ENCODE measurements around the gene TSPYL4.
A peak's percentile ranks its signal among the peaks of the same experiment; 100 is the strongest.

TSPYL4 gene

DNA sequence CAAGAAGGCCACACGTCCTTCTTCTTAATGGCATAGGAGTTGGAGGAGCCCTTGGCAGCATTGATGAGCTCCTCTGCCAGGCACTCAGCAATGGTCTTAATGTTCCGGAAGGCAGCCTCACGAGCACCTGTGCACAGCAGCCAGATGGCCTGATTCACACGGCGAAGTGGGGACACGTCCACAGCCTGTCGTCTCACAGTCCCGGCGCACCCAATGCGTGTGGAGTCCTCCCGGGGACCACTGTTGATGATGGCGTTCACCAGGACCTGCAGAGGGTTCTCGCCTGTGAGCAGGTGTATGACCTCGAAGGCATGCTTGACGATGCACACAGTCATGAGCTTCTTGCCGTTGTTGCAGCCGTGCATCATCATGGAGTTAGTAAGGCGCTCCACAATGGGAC lies 4.6 kb upstream of the TSPYL4 start:
- Histone ChIP-seq H3K27ac (ENCODE audit: low read length) (no peak overlapping the region), H2AFZ (ENCODE audit: low read depth, low read length) (no peak overlapping the region), H3K4me2 (ENCODE audit: insufficient read depth, low read length) (no peak overlapping the region), H3K79me2 (ENCODE audit: insufficient read depth, low read length) (peaks cover 22% of the 10 kb centered on the region), H3K4me3 (ENCODE audit: low read depth in 1 of 2, low read length in 2 of 2) (no peak overlapping the region), H3K9me3 (ENCODE audit: insufficient read depth, low read length, severe bottlenecking) (no peaks in the 10 kb centered on the region), H3K4me1 (ENCODE audit: insufficient read depth, low read length) (peaks cover 19% of the 10 kb centered on the region), H3K27me3 (ENCODE audit: insufficient read depth, low read length, poor library complexity) (no peaks in the 10 kb centered on the region), H3K36me3 (ENCODE audit: insufficient read depth, low read length) (peaks cover 6% of the 10 kb centered on the region; the same call in 1 of the 2 replicates), H3K9ac (ENCODE audit: low read depth, low read length) (no peak overlapping the region), H4K20me1 (ENCODE audit: insufficient read depth, low read length) (no peaks in the 10 kb centered on the region)
- DNase-seq, result no peak
- no peak for TF ChIP-seq EZH2 (IDR thresholded peaks at IDR 0.05; ENCODE audit: borderline replicate concordance, low read depth, low read length, severe bottlenecking)
- TF ChIP-seq CTCF (IDR thresholded peaks at IDR 0.05; ENCODE audit: borderline replicate concordance, extremely low read depth, low read length, poor library complexity, severe bottlenecking), result no peak
- no peak for ATAC-seq (ENCODE audit: insufficient read depth, low read depth)

DNA sequence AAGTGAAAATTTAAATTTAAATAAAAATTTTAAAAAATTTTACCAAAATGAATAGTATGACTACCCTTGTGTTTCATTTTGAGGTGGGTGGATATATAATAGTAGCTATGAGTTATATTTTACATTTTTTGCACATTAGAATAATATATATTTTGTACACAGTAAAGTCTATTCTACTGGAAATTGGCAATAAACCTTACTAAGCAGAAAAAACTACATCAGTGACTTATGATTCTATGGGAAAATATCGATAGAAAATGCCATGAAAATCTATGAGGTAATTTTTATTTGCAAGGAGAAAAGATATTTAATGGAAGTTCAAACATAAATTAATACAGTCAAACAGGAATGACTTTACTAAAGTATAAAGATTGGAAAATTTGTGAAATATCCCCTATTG lies 2.8 kb upstream of the TSPYL4 start:
- H3K4me2 ChIP-seq (ENCODE audit: insufficient read depth, low read length), result no peak overlapping the region
- peaks cover 14% of the 10 kb centered on the region for H3K36me3 ChIP-seq (ENCODE audit: insufficient read depth, low read length)
- H3K79me2 ChIP-seq (ENCODE audit: insufficient read depth, low read length), result peaks cover 40% of the 10 kb centered on the region
- no peak overlapping the region for H3K9ac ChIP-seq (ENCODE audit: low read depth, low read length)
- H3K9me3 ChIP-seq (ENCODE audit: insufficient read depth, low read length, severe bottlenecking), result no peaks in the 10 kb centered on the region
- H2AFZ ChIP-seq (ENCODE audit: low read depth, low read length), result no peak overlapping the region
- H3K27me3 ChIP-seq (ENCODE audit: insufficient read depth, low read length, poor library complexity), result no peaks in the 10 kb centered on the region
- H3K4me3 ChIP-seq (ENCODE audit: low read depth in 1 of 2, low read length in 2 of 2), result no peak overlapping the region
- H3K4me1 ChIP-seq (ENCODE audit: insufficient read depth, low read length), result peaks cover 37% of the 10 kb centered on the region
- peaks cover 4% of the 10 kb centered on the region; the same call in 1 of the 2 replicates for H4K20me1 ChIP-seq (ENCODE audit: insufficient read depth, low read length)
- H3K27ac ChIP-seq (ENCODE audit: low read length), result no peak overlapping the region
- TF ChIP-seq EZH2 (IDR thresholded peaks at IDR 0.05; ENCODE audit: borderline replicate concordance, low read depth, low read length, severe bottlenecking) (no peak), CTCF (IDR thresholded peaks at IDR 0.05; ENCODE audit: borderline replicate concordance, extremely low read depth, low read length, poor library complexity, severe bottlenecking) (no peak)
- no peak for DNase-seq
- ATAC-seq (ENCODE audit: insufficient read depth, low read depth), result no peak

DNA sequence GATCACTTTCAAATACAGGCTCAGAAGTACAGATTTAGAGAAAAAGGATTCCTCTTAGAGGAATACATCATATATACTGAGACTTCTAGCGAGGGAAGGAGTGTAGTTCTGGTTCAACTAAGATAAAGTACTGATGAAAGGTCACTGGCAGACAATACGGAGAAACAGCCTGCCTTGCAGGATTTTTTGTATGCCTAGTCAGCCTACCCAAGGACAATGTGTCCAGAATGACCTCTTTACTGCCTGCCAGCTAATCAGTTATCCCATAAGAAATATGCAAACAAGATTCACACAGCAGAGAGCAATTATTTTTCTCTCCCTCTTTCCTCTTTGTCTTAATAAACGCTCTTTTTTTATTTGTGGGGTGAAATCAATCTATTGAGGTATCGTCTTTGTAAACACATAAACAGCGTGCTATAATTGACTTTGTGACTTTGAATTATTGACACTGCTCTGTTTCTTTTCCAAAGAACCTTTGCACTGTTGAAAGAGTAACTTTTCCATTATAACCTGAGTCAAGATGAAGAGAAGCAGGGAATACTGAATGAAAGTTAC lies 1.4 kb upstream of the TSPYL4 start:
- H3K4me2 ChIP-seq (ENCODE audit: insufficient read depth, low read length), result peak overlapping the region; percentile 91
- H3K9ac ChIP-seq (ENCODE audit: low read depth, low read length), result peak overlapping the region; percentile 72
- peaks cover 12% of the 10 kb centered on the region for H4K20me1 ChIP-seq (ENCODE audit: insufficient read depth, low read length)
- H3K79me2 ChIP-seq (ENCODE audit: insufficient read depth, low read length), result peaks cover 54% of the 10 kb centered on the region
- peaks cover 51% of the 10 kb centered on the region for H3K4me1 ChIP-seq (ENCODE audit: insufficient read depth, low read length)
- H3K9me3 ChIP-seq (ENCODE audit: insufficient read depth, low read length, severe bottlenecking), result no peaks in the 10 kb centered on the region
- ATAC-seq (ENCODE audit: insufficient read depth, low read depth), result no peak
- H3K27me3 ChIP-seq (ENCODE audit: insufficient read depth, low read length, poor library complexity), result no peaks in the 10 kb centered on the region
- H3K4me3 ChIP-seq (ENCODE audit: low read depth in 1 of 2, low read length in 2 of 2), result peak overlapping the region in 1 of 2 experiments; percentile 84; a peak in 2 of 4 replicates
- no peak for DNase-seq
- H3K27ac ChIP-seq (ENCODE audit: low read length), result peak overlapping the region; percentile 89
- peaks cover 21% of the 10 kb centered on the region for H3K36me3 ChIP-seq (ENCODE audit: insufficient read depth, low read length)
- TF ChIP-seq EZH2 (IDR thresholded peaks at IDR 0.05; ENCODE audit: borderline replicate concordance, low read depth, low read length, severe bottlenecking) (no peak), CTCF (IDR thresholded peaks at IDR 0.05; ENCODE audit: borderline replicate concordance, extremely low read depth, low read length, poor library complexity, severe bottlenecking) (no peak)
- no peak overlapping the region for H2AFZ ChIP-seq (ENCODE audit: low read depth, low read length)

All from DND-41 (cell line).